Motor neuron (in vitro differentiated cells): ENCODE results near the gene FAM184B. TPM values are rescaled to one million over a fixed set of nuclear protein-coding genes. Genes with fewer than 3 reads are reported as not detected.

Experiments
- ATAC-seq, 8 experiments: fragments of 200-7000 bp; cut with Tn5 transposase; replicated peaks in 6 of 8; 2 replicates each; pipeline ENCODE4 v1.8.0; 2021; ENCODE audit warnings: mild to moderate bottlenecking in 8 of 8, moderate library complexity in 8 of 8
- H3K27ac ChIP-seq, 2 donors: fragments of 250-450 bp; sonication (Bioruptor Pico); 2 replicates each; pipeline ENCODE4 v1.9.0; 2021; ENCODE audit warnings: antibody characterized with exemption in 2 of 2, mild to moderate bottlenecking in 2 of 2, moderate library complexity in 1 of 2
- H3K4me1 ChIP-seq, 2 donors: fragments of 250-450 bp; sonication (Bioruptor Pico); replicated peaks in 1 of 2; 2 replicates each; pipeline ENCODE4 v1.6.1; 2021; ENCODE audit warnings: antibody characterized with exemption in 2 of 2, mild to moderate bottlenecking in 2 of 2, moderate library complexity in 1 of 2
- H3K4me3 ChIP-seq, 5 donors: fragments of 250-450 bp; sonication (Bioruptor Pico); 2 replicates each; pipeline ENCODE4 v1.9.0; 2021; ENCODE audit warnings: antibody characterized with exemption in 5 of 5, mild to moderate bottlenecking in 5 of 5, moderate library complexity in 4 of 5
- WGBS, 10 experiments: fragments of 450-650 bp; shearing (Covaris generic); methylation state at CpG; one replicate each; pipeline ENCODE4 v1.0.0; 2022; 5-methylcytosine and 5-hydroxymethylcytosine counted together
- in situ Hi-C, 9 experiments: fragments of 400-800 bp; cut with MboI; loops; one replicate each; pipeline ENCODE4 v1.15.0; 2021; ENCODE audit warnings: low sequenced_read_pairs in 9 of 9, low pct_unique_long_range_greater_than_20kb in 2 of 9; ENCODE audit not compliant: unreplicated experiment in 9 of 9
- total RNA-seq, 8 experiments: library from RNA; unstranded; fragments of 300-600 nt; gene quantifications; 2 replicates each; pipeline versions ENCODE4 v1.2.3 to v1.2.4, GENCODE V29; 2022

Gene FAM184B
- total RNA-seq, 8 experiments from 2014 or later, result 0.21 to 3.2 (median 0.64) TPM; not detected in 1

DNA sequence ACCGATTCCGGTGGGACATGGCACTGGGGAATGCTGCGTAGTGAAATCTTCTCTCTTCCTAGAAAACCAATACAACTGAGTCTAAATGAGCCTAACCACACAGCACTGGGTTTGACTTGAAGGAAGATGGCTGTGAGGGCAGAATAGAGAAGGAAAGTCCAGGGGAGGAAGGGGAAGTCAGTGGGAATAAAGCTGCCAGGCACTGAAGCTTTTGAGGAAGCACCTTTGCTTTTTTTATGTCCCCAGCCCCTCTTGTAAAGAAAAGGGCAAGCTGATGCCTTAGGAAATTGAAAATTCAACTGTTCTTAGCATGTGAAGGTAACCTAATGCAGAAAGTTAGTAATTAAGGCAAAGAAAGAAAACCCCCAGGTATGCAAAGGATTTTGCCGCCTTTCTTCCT lies 146.4 kb downstream of the FAM184B start:
- no peaks in the 10 kb centered on the region for H3K4me1 ChIP-seq
- in situ Hi-C loops, result no loop called here
- H3K27ac ChIP-seq, result no peak overlapping the region
- no peak for ATAC-seq
- WGBS, 10 experiments, result 85 to 100% (median 99%) methylated on average over 1 to 4 of the region's 4 CpGs
- no peak overlapping the region for H3K4me3 ChIP-seq

DNA sequence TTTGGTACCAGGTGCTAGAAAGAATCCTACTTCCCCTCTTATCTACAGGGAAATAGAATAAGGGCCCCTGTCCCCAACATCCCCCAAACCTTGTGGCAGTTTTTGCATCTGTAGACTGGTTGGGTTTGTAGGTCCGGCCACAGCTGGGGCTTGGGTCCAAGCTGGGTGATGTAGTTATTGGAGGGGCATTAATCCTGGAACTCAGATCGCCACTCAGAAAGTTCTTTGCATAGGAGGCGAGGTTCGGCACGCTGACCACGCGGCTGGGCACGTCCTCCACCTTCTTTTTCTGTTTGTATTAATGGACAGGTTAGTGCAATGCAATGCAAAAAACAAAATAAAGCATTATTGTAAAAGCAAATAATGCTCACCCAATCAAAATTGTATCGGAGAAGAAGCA lies 147.8 kb downstream of the FAM184B start:
- in situ Hi-C loops, result no loop called here
- H3K4me3 ChIP-seq, result no peak overlapping the region
- no peak overlapping the region for H3K27ac ChIP-seq
- no peak for ATAC-seq
- no peaks in the 10 kb centered on the region for H3K4me1 ChIP-seq
- 80 to 100% (median 98%) methylated on average over 1 to 8 of the region's 9 CpGs; no CpG with 5 or more reads in 2 of the 10 experiments for WGBS, 10 experiments

DNA sequence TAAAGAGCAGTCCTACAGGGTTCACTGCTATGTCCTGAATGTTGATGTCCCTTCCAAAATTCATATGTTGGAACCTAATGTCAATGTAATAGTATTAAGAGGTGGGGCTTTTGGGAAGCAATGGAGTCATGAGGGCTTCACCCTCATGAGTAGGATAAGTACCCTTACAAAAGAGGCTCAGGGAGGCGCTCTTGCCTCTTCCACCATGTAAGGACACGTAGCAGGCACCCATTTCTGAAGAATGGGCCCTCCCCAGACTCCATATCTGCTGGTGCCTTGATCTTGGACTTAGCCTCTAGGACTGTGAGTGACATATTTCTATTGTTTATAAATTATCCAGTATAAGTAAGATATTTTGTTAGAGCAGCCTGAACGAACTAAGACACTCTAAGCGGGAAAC lies 151.2 kb downstream of the FAM184B start:
- 72 to 100% (median 100%) methylated on average over 2 to 3 of the region's 4 CpGs; no CpG with 5 or more reads in 1 of the 10 experiments for WGBS, 10 experiments
- ATAC-seq, result no peak
- no peaks in the 10 kb centered on the region for H3K4me1 ChIP-seq
- in situ Hi-C loops, result no loop called here
- H3K27ac ChIP-seq, result no peak overlapping the region
- H3K4me3 ChIP-seq, result no peak overlapping the region

DNA sequence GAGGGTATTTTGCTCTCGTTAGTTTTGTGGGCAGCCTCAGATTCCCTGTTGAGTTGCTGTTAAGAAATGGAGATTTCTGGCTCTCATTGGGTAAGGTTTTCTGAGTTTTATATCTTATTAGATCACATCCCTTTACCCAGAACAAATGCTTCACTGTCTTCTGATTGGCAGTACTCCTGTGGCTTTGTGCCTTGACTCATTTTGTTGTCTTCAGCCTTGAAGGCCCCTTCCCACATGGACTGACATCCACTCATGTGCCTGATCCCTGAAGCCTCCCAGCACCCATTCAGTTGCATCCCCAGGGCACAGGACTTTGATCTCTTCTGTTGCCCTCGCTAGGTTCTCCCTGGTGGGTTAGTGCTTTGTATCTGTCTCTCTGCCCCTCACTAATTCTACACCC lies 156.6 kb downstream of the FAM184B start:
- H3K4me3 ChIP-seq, result no peak overlapping the region
- no peak overlapping the region for H3K27ac ChIP-seq
- no peak for ATAC-seq
- WGBS, 10 experiments, result 33 to 100% (median 93%) methylated on average over 1 to 2 of the region's 2 CpGs; no CpG with 5 or more reads in 5 of the 10 experiments
- no peaks in the 10 kb centered on the region for H3K4me1 ChIP-seq
- in situ Hi-C loops, result no loop called here

DNA sequence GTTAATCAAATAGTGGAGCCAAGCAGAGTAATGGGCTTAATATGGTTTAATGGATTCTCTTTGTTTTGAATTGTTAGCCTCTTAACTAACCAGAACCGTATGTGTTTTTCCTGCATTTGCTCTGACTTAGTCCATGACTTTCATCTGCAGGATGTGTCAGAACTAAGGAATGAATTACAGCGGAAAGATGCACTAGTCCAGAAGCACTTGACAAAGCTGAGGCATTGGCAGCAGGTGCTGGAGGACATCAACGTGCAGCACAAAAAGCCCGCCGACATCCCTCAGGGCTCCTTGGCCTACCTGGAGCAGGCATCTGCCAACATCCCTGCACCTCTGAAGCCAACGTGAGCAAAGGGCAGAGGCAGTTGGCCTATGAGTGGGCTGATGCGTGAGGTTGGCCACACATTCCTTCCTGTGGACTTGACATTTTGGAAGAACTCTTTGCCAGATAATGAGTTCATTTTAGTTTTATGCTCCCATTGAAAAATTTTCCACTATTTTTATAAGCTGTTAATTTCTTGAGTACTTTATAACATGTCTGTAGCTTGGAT lies 157.9 kb downstream of the FAM184B start:
- in situ Hi-C loops, result no loop called here
- no peak overlapping the region for H3K4me3 ChIP-seq
- H3K27ac ChIP-seq, result no peak overlapping the region
- no peaks in the 10 kb centered on the region for H3K4me1 ChIP-seq
- ATAC-seq, result no peak
- 8 to 100% (median 73%) methylated on average over 1 to 7 of the region's 7 CpGs; no CpG with 5 or more reads in 3 of the 10 experiments for WGBS, 10 experiments

DNA sequence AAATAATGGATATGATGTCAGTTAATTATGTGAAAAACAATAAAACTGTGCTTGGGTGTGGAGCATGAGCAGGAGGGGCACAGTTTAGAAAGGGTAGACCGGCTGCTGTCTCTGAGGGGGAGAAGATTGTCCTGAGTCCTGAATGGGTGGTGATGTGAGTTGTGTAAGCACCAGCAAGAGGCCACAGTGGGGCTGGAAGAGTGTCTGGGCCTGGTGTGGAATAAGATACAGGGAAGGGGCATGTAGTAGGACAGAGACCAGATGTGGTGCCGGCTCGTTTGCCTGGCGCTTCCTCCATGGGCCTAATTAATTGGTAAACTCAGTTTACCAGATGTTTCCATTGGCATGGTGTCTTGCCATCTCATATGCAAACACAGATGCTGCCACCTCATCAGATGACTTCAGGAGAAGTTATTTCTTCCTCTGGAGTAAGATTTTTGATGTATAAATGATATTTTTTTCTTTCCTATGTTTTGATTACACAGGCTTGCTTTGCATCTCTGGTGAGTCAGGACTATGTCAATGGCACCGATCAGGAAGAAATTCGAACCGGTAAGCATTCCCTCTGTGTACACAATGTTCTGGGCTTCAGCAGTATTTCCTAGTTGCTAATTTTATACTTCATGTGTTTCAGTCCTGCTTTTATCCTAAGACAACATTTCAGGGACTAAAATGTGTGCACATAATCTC lies 161.9 kb downstream of the FAM184B start:
- ATAC-seq, result peak in 1 of 8 experiments; percentile 59

DNA sequence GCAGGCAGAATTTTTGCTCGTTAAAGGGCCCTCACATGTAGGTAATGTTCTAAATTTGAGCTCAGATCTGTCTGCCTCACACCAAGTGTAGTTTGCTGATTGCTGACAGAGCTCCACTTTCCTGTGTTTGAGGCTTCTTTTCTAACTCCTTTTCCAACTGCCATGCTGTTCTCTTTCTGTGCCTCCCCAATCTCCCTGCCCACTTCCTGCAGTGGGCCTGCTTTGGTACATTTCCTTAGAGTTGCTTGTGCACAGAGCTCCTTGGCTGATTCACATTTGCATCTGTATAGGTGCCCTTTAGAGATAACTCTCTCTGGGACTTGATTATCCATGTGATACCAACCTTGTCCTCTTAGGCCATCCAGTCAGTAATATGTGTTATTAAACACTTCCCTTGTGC lies 162.5 kb downstream of the FAM184B start:
- 0 to 67% (median 25%) methylated on average over 1 of the region's 1 CpG; no CpG with 5 or more reads in 6 of the 10 experiments for WGBS, 10 experiments
- Histone ChIP-seq H3K4me1 (peaks cover 7 to 11% of the 10 kb centered on the region in 2 donors), H3K4me3 (no peak overlapping the region), H3K27ac (no peak overlapping the region)
- ATAC-seq, result no peak
- in situ Hi-C loops, result no loop called here

More for the DNA sequence above, 161.9 kb downstream of the FAM184B start:
- Histone ChIP-seq H3K4me1 (peaks cover 7 to 11% of the 10 kb centered on the region in 2 donors), H3K4me3 (no peak overlapping the region), H3K27ac (no peak overlapping the region)
- WGBS, 10 experiments, result 18 to 92% (median 55%) methylated on average over 2 to 7 of the region's 7 CpGs; no CpG with 5 or more reads in 2 of the 10 experiments
- in situ Hi-C loops, result no loop called here

DNA sequence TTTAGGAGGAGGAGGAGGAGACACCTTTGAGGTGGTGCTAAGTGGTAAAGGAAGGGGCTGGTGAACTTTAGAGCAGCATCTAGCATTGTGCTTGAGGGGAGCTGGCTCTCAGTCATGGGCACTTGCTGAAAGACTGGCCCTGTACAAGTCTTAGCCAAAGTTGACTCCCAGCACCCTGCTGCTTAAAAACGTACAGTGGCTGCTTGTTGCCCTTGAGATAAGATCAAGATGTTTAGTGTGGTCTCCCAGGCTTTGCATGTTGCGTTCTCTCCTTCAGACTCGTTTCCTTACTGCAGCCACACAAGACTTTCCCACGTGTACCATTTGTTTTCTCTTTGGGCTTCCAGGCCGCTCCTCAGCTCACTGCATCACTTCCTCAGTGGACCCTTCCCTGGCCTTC lies 165.1 kb downstream of the FAM184B start:
- in situ Hi-C loops, result no loop called here
- no peak overlapping the region for H3K4me3 ChIP-seq

DNA sequence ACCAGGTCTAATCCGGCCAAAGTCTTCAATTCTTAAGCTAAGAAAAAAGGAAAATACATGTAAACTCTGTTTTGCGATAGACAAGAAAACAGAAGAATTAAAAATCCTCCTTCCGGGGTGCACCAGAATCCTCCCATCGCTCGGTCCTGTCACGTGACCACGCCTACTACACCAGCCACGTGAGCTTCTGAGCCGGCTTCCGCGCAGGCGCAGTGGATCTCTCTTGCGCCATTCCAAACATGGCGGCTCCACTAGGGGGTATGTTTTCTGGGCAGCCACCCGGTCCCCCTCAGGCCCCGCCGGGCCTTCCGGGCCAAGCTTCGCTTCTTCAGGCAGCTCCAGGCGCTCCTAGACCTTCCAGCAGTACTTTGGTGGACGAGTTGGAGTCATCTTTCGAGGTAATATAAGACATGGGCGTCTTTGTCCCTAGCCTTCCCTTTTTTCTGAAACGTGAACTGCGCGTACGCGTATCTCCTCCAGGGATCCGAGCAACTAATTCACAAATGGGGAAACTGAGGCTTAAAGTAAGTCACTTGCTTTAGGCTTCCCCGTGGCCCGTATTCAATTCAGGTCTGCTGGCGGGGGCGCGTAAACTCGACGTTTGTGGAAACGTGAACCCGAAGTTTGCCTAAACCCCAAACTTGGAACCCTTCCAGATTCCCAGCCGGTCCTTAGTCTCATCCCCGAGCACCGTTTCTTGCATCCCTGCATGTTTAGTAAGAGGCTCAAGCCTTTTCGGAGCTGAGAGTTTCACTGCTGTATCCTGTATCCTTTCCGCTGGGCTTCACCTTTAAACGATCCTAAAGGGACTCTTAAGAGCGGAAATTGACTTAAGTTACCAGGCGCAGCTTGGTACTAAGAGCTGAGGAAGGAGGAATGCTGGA lies 166.8 kb downstream of the FAM184B start, which contains the start of gene MED28:
Gene MED28, plus strand, starts transcription at position 226 of the 884 bp plus-strand sequence. Its CDS starts 14 bp downstream, at position 240.
- ATAC-seq, result peak; percentile 85 to 98 (median 94)
- Histone ChIP-seq H3K4me1 (peaks cover 7 to 11% of the 10 kb centered on the region in 2 donors), H3K27ac (peak within 1 kb of the TSS; percentile 73 to 86), H3K4me3 (peak within 1 kb of the TSS; percentile 73 to 99 (median 92))
- 0 to 5% (median 0%) methylated on average over 1 to 30 of the region's 46 CpGs for WGBS, 10 experiments
- in situ Hi-C loops, result no loop called here

More for the DNA sequence above, 165.1 kb downstream of the FAM184B start:
- Histone ChIP-seq H3K27ac (no peak overlapping the region), H3K4me1 (peaks cover 7 to 11% of the 10 kb centered on the region in 2 donors)
- 60 to 100% (median 96%) methylated on average over 1 to 5 of the region's 5 CpGs; no CpG with 5 or more reads in 2 of the 10 experiments for WGBS, 10 experiments
- ATAC-seq, result no peak

DNA sequence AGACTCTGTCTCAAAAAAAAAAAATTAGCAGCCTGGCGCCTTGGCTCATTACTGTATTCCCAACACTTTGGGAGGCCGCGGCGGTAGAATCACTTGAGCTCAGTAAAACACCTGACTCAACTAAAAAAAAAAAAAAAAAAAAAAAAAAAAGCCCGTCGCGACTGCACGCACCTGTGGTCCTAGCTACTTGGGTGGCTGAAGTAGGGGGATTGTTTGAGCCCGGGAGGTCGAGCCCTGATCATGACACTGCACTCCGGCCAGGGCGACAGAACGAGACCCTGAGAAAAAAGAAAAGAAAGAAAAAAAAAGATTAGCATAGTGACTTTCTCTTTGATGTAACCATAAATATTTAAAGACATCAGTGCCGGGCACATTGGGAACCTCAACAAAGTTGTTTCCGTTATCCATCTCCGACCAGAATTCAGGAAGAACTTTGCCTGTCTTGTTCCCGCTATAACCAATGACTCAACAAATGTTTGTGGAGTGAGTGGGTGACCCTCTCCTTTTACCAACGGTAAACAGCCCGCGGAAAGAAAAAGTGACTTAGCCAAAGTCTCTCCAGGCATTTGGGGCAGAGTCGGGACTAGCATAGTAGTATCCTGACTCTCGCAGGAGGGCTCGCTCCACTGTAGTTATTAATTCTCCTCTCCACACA lies 167.5 kb downstream of the FAM184B start:
- Histone ChIP-seq H3K27ac (peak overlapping the region in 1 of 2 donors; percentile 6), H3K4me1 (peaks cover 7 to 11% of the 10 kb centered on the region in 2 donors), H3K4me3 (peak overlapping the region; percentile 73 to 99 (median 92))
- WGBS, 10 experiments, result 0 to 16% (median 0%) methylated on average over 2 to 18 of the region's 23 CpGs
- peak; percentile 75 to 82 (median 78) for ATAC-seq
- in situ Hi-C loops, result no loop called here

DNA sequence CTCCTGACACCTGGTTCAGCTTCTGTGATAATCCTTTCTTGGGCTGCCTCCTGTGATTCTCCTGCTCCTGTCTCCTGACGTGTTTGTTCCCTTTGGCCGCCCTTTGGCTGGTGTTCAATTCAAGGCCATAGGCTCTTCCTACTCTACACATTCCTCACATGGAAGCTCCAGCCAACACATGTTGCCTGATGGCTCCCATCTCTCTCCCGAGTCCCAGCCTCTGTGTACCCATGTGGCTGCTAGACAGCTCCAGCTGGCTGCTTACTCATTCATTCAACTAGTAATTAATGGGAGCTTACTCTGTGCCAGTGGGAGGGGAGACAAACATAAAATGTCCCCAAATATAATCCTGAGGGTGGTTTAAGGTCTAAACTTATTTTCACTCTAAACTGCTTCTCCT lies 176.2 kb downstream of the FAM184B start:
- H3K4me3 ChIP-seq, result no peak overlapping the region
- H3K4me1 ChIP-seq, result no peaks in the 10 kb centered on the region
- in situ Hi-C loops, result no loop called here
- ATAC-seq, result peak in 3 of 8 experiments; percentile 36 to 86 (median 52)
- H3K27ac ChIP-seq, result no peak overlapping the region
- 42 to 100% (median 89%) methylated on average over 2 to 3 of the region's 3 CpGs; no CpG with 5 or more reads in 5 of the 10 experiments for WGBS, 10 experiments

DNA sequence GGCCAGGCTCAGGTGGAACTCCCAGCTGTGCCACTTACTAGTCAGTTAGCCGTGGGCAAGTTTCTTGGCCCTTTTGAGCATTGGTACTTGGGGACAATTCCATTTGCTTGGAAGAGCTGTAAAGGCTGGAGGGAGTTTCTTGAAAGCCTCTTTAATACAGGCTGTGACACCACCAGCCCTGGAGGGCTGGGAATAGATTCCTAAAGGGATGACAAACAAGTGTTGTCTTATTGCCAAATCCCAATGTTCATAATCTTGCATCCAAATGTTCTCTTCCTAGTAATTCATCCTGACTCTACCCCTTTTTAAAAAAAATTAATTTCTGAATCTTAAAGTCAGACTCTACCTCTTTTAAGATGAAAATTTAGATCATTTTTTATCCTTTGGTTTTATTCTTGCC lies 181.6 kb downstream of the FAM184B start:
- no peaks in the 10 kb centered on the region for H3K4me1 ChIP-seq
- no peak overlapping the region for H3K27ac ChIP-seq
- no peak for ATAC-seq
- 56 to 100% (median 80%) methylated on average over 1 of the region's 1 CpG; no CpG with 5 or more reads in 3 of the 10 experiments for WGBS, 10 experiments
- no peak overlapping the region for H3K4me3 ChIP-seq
- in situ Hi-C loops, result no loop called here
